Measurements from ENCODE around the gene GSN. TPM values are rescaled to one million over a fixed set of nuclear protein-coding genes. Genes with fewer than 3 reads are reported as not detected.

The GSN gene
- total and polyA plus RNA-seq, 2 of the 8 experiments (the other 6 are each of a cell fraction or from before 2014, with no cell fraction given): 52.3 to 94.5 TPM

GRCh38 chr9:121220996-121221663 lies 46.8 kb upstream of the GSN start:
- no peak overlapping the region for H4K8ac ChIP-seq (ENCODE audit: extremely low read depth, insufficient read depth, low read length)
- FAIRE-seq (peak; percentile 50), DNase-seq (ENCODE audit: low read depth in 1 of 2, low spot score in 2 of 2) (peak; percentile 57 to 60)
- no peak overlapping the region; the same call in 1 of the 2 replicates for H2BK15ac ChIP-seq (ENCODE audit: low read length)
- H2AK5ac ChIP-seq (ENCODE audit: low read depth, low read length): no peak overlapping the region
- no peaks in the 10 kb centered on the region; a peak in 2 of 7 replicates for H3K27me3 ChIP-seq (replicated peaks in 1 of 4; ENCODE audit: control insufficient read depth in 3 of 4, extremely low read depth in 1 of 4, insufficient read depth in 3 of 4, low read length in 3 of 4)
- H4K20me1 ChIP-seq (replicated peaks in 1 of 2; ENCODE audit: control insufficient read depth in 1 of 2, insufficient read depth in 2 of 2, low read length in 2 of 2): no peaks in the 10 kb centered on the region
- H3K36me3 ChIP-seq (ENCODE audit: control insufficient read depth in 2 of 4, insufficient read depth in 4 of 4, low read length in 3 of 4): no peaks in the 10 kb centered on the region
- CTCF ChIA-PET (ENCODE audit: partially characterized antibody): interaction anchor here (0.6 to 4.8 kb wide), 14 partner anchors 8 to 665 kb away, joined by 3 to 27 read pairs (median 5); partner anchors contain the start of gene GSN
- H3K79me2 ChIP-seq (ENCODE audit: control insufficient read depth in 1 of 2, insufficient read depth in 2 of 2, low read length in 2 of 2): no peaks in the 10 kb centered on the region
- H4K91ac ChIP-seq (replicated peaks; ENCODE audit: insufficient read length, low read length): peak overlapping the region; percentile 45
- peak overlapping the region; percentile 58 for H3K4me2 ChIP-seq (ENCODE audit: insufficient read depth in 1 of 2, low read depth in 2 of 2, low read length in 2 of 2)
- H2BK5ac ChIP-seq (ENCODE audit: low read depth, low read length): peak overlapping the region; percentile 68
- H3K79me1 ChIP-seq (ENCODE audit: low read depth, low read length): no peaks in the 10 kb centered on the region
- peak overlapping the region; percentile 94 for H2BK20ac ChIP-seq (ENCODE audit: low read length)
- H3K18ac ChIP-seq (ENCODE audit: extremely low read depth, low read length): peak overlapping the region; percentile 76
- H3K23me2 ChIP-seq (ENCODE audit: low read depth, low read length): no peaks in the 10 kb centered on the region
- no peak overlapping the region for H3K4ac ChIP-seq (replicated peaks; ENCODE audit: insufficient read length, low read depth, low read length)
- peak overlapping the region; percentile 70 for H2BK120ac ChIP-seq (replicated peaks; ENCODE audit: low read depth, low read length)
- H3K56ac ChIP-seq (replicated peaks; ENCODE audit: insufficient read length, low read depth, low read length): peak overlapping the region; percentile 1
- peaks cover 12 to 24% (median 19%) of the 10 kb centered on the region in 4 experiments for H3K4me1 ChIP-seq (replicated peaks in 1 of 4; ENCODE audit: control insufficient read depth in 3 of 4, insufficient read depth in 4 of 4, low read length in 3 of 4)
- H3K9ac ChIP-seq (replicated peaks in 1 of 4; ENCODE audit: extremely low read depth in 1 of 4, low read depth in 3 of 4, low read length in 3 of 4): peak overlapping the region in 3 of 4 experiments; percentile 34 to 45 (median 45); a peak in 4 of 7 replicates
- peak overlapping the region; percentile 70 for H2BK12ac ChIP-seq (ENCODE audit: low read depth, low read length)
- H3K14ac ChIP-seq (ENCODE audit: insufficient read length): no peak overlapping the region
- WGBS, 2 experiments (ENCODE audit: extremely low coverage in 1 of 2, insufficient coverage in 1 of 2, insufficient read length in 1 of 2, insufficient replicate concordance in 2 of 2, low coverage in 1 of 2, low lambda C conversion rate in 2 of 2, missing lambda C conversion rate in 1 of 2): 10% methylated on average over 13 of the region's 13 CpGs; no CpG with 5 or more reads in 1 of the 2 experiments
- H4K5ac ChIP-seq (ENCODE audit: insufficient read length, low read depth, low read length): peak overlapping the region; percentile 4
- POLR2A ChIA-PET (ENCODE audit: partially characterized antibody): interaction anchor here (0.5 to 1.5 kb wide), 5 partner anchors 14 to 71 kb away, joined by 3 to 5 read pairs (median 3); partner anchors contain the start of gene GSN
- 0 out of 2 replicates have a peak overlapping the region, but pooled peaks have one; percentile 4 for H2AFZ ChIP-seq (ENCODE audit: low read length)
- H3K27ac ChIP-seq (ENCODE audit: low read depth, low read length): peak overlapping the region; percentile 83
- H3K4me3 ChIP-seq (ENCODE audit: extremely low read depth in 1 of 4, insufficient read depth in 2 of 4, low read depth in 3 of 4, low read length in 4 of 4): peak overlapping the region in 3 of 4 experiments; percentile 2 to 43 (median 23); a peak in 4 of 8 replicates
- no peak overlapping the region for H3K23ac ChIP-seq (ENCODE audit: insufficient read length)
- no peaks in the 10 kb centered on the region for H3K9me3 ChIP-seq (ENCODE audit: insufficient read depth in 2 of 2, low read depth in 1 of 2, low read length in 1 of 2)
- TF ChIP-seq ZNF274 (IDR thresholded peaks at IDR 0.05; ENCODE audit: borderline replicate concordance, extremely low read depth, low read length) (no peak), SAP30 (IDR thresholded peaks at IDR 0.05; ENCODE audit: insufficient read depth, insufficient replicate concordance, low read length) (no peak), CEBPB (IDR thresholded peaks at IDR 0.05; ENCODE audit: low read depth, low read length) (no peak), TAF1 (IDR thresholded peaks at IDR 0.05; ENCODE audit: low read depth, low read length) (peak; percentile 58), SP2 (IDR thresholded peaks at IDR 0.05; ENCODE audit: low read length) (no peak), EGR1 (IDR thresholded peaks at IDR 0.05; ENCODE audit: borderline replicate concordance, low read depth, low read length) (no peak), TCF12 (IDR thresholded peaks at IDR 0.05; ENCODE audit: low read depth, low read length) (no peak), POU5F1 (IDR thresholded peaks at IDR 0.05; ENCODE audit: low read depth, low read length) (peak; percentile 80; the same call in 1 of the 2 replicates), TBP (IDR thresholded peaks at IDR 0.05; ENCODE audit: low read depth, low read length) (peak; percentile 73; the same call in 1 of the 2 replicates), ASH2L (IDR thresholded peaks at IDR 0.05; ENCODE audit: low read length) (peak; percentile 81), RAD21 (IDR thresholded peaks at IDR 0.05 in 1 of 2, conservative IDR thresholded peaks at IDR 0.05 in 1 of 2; ENCODE audit: low read depth in 2 of 2, low read length in 2 of 2) (no peak; a peak in 1 of 4 replicates), CBX8 (IDR thresholded peaks at IDR 0.05; ENCODE audit: borderline replicate concordance, low read depth, low read length) (no peak)

Data from H1 (cell line).